Measurements from ENCODE around the gene C2orf74.

- no peak for TF ChIP-seq POLR2A (IDR thresholded peaks at IDR 0.05)
- no peak for TF ChIP-seq CTCF (IDR thresholded peaks at IDR 0.05)
- no peak for TF ChIP-seq EP300 (IDR thresholded peaks at IDR 0.05; ENCODE audit: low read depth)
Observed at GRCh38 chr2:61125798-61126197, 36.2 kb upstream of the C2orf74 start.

Data from transverse colon (tissue), 3 donors.